Ammon's horn (tissue), 1 donor: ENCODE measurements around the gene ENO4.

Source experiments
- DNase-seq: peaks from one replicate; pipeline ENCODE4 v3.0.0-alpha.2; 2016; ENCODE audit warnings: low spot score

Gene ENO4

DNA sequence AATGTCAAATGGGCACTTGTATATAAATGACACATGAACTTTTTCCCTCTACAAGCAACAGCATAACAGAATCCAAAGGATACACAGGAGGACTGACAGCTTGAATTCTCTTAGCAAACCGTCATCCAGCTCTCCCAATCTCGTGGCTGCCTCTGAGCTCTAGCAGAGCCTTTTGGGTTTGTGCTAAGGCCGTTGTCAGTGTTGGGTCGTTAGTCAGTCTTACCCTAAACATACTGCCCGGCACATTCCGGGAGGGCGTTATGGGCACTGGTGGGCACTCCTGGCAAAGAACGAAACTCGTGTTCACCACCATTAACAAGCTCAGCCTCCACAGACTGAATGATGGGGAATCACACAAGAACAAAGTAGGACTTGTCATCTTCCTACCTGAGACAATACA, 19.6 kb upstream of the ENO4 start:
- no peak for DNase-seq

DNA sequence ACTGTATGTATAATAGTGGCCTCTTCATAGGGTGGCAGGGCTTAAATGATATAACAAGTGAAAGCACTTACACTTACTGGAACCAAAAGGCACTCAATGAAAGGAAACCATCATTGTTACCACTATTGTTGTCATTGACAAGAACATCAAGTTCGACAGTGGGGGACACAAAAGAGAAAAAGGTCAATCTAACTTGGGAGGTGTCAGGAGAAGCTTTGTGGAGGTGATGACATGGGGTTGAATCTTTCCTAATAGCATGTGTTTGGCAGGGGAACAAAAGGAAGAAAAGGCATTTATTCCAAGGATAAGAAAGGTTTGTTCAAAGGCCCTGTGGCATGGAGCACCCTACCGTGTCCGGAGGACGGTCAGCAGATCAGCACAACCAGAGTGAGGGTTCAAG, 18.2 kb upstream of the ENO4 start:
- no peak for DNase-seq

DNA sequence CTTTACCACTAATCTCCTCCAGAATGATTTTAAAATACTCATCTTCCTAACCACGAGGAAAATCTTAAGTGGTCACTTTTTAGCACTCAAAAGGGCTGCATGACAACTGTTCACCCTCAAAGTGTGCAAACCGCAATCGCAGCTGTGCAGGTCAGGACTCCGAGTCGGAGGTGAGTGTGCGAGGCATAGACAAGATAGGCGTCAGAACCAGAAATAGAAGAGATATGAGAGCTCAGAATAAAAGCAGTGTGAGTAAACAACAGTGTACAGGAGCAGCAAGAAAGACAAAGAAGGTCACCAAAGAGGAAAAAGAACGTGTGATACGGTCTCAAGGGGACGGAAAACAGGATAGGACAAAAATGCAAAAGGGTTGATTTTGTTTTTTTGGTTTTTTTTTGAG, 17.5 kb upstream of the ENO4 start:
- no peak for DNase-seq

DNA sequence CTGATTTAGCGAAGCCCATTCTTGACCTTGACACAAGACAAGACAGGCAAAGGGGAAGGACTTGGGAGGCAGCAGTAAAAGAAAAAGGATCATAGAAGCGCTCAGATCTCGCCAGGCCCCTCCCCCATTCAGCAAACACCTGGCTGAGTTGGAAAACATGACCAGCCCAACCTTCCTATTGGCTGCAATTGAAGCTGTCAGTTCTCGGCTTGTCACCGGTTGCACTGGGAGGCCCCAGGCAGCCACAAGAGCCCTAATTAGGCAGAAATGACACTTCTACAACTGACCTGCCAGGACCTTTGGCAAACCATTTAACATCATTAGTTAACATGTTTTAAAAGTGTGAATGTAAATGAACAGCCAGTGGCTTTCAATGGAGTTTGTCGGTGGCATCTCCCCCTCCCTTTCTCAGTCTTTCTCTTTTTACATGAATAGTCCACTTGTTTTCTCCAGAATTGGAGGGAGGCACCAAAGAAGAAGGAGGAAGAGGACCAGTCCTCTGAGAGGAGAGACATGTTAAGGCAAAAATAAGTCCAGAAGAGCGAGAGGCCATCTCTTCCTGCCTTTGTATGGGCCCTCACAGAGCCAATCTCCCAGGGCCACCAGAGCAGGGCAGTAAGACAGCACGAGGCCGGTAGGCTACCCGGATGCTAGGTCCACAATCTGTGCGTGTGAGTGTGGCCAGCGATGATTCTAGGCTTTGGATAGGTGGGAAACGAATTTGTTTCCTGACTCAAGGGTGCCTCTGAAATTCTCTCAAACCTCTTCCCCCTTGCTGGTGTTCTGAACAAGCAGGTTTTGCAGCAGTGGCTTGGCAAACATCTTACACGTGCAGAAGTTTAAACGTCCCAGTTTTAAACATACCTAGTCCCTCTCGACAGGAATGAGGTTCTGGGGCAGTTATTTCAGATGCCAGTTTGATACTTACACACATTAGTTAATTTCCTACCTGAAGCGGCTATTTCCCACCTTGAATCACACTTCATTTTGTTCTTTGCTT, 15.0 kb upstream of the ENO4 start:
- DNase-seq = no peak

DNA sequence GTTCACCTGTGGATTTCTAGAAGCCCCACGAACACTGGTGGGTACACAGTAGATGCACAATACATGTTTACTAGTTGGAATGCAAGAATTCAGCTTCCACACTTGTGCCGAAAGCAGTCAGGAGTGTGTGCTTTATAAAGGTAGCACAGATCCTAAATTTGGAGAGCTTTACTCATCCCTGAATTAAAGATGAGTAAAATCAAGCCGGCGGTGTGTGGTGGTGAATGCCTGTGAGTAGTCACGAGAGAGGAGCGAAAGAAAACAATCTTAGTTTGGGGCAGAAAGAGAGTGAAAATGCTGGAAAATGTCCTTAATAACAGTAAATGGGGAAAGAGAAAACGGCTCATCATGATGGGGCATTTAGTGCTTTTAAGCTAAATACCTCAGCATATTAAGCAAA, 13.6 kb upstream of the ENO4 start:
- no peak for DNase-seq

DNA sequence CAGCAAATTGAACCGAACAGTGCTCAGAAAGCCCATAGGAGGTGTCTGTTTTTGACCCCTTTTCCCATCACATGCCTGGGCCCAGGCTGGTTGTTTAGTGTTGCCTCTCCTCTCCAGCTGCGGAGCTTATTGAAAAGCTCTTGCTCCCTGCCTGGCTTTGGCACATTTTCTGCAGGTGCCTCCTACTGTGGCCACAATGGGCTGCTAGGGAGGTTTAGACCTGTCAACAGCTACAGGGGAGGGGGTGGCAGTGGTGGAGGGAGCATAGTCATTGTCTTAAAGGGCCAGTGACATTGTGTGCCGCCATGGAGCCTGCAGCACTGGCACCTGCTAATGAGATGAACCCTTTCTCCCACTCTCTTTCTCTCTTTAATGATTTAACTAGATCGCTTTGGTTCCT, 13.2 kb upstream of the ENO4 start:
- no peak for DNase-seq

DNA sequence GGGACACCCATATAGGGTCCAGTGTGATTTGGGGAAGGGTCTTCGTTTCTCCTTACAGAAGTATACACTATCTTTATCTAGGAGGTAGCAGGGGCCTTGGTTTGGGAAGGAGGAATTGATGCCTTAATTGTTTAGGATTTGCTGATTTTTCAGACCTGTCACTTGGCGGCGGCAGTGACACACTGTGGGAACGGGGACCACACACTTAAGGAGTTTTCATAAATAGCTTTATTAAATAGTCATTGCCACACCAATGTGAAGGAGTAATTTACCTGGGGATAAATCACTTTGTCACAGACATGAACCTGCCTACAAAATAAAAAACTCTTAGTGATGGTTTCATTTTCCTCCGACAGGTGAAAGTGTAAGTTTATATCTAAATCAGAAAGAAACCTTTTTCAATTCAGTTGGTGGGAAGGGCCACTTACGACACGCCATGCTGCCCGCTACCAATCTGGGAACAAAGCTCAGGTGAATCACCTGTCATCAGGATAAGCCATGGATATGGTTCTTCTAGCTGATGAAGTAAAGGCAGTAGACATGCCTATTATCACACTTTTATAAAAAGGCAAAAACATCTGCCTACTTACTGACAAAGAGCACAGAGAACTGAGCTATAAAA, 12.3 kb upstream of the ENO4 start:
- no peak for DNase-seq

DNA sequence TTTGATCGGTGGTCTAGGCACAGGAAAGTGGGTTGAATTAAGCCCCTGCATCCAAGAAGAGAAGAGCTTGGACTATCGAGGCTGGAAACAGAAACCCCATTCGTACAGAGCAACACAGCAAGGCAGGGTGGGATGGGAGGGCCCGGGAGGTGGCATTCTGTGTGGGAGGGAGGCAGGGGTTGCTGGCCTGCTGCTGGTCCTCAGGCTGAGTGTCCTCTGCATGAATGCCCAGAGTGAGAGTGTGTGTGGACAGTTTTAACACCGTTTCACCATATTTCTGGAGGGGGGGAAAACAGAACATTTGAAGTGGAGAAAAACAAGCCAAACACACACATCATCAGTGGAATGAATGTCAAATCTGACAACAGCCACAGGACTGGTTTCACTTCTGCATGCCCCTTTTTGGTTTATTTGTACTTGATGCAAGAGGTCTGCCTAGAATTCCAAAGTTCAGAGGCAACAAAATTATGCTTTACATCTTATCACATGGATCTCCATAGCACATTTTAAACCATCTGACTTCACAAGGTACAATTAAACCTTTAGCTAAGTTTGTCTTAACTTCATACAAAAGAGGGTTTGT, 11.1 kb upstream of the ENO4 start:
- DNase-seq = no peak

DNA sequence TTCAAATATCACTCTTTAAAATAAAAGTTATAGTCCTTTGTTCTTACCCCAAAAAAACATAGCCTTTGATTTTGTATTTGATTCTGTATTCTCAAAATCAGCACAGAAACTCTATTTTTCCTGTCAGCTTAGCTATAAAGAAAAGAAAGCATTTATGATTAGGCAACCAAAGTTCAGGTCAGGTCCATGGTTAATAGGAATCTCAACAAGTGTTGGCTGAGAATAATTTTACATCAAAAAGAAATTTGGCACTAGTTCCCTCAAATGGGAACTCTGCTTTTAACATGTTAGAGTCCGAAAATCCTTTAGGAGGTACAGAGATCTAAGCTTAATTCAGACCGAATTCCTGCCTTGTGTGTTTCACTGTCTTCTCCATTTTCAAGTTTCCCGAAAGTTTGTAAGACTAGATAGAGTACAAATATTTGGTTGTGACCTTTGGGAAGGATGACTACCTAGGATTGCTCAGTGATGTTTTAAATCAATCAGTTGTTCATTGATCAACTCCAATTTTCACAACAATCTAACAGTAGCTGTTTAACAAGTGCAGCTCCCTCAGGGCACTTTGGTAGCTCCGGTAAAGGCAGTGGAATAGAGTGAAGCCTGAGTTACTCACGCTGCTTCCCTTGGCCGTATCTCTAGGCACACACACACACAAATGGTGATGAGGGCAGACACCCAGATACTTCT, 8.8 kb upstream of the ENO4 start:
- DNase-seq = no peak

DNA sequence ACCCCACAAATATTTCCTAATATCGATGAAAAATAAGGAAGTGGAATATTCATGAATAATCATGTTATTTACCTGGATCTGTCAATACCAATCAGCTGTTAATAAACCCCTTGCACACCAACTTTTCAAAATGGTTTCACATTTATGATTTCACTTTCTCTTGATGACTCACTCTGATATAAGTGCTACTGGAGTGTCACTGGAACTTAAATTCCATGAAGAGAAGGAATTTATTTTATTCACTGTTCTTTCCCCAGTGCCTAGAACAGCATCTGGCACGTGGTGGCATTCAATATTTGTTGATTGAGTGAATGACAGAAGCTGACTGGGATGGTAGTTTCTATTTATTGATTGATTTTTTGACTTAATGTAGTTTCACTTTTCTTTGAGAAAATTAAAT, 3.5 kb upstream of the ENO4 start:
- DNase-seq = no peak

DNA sequence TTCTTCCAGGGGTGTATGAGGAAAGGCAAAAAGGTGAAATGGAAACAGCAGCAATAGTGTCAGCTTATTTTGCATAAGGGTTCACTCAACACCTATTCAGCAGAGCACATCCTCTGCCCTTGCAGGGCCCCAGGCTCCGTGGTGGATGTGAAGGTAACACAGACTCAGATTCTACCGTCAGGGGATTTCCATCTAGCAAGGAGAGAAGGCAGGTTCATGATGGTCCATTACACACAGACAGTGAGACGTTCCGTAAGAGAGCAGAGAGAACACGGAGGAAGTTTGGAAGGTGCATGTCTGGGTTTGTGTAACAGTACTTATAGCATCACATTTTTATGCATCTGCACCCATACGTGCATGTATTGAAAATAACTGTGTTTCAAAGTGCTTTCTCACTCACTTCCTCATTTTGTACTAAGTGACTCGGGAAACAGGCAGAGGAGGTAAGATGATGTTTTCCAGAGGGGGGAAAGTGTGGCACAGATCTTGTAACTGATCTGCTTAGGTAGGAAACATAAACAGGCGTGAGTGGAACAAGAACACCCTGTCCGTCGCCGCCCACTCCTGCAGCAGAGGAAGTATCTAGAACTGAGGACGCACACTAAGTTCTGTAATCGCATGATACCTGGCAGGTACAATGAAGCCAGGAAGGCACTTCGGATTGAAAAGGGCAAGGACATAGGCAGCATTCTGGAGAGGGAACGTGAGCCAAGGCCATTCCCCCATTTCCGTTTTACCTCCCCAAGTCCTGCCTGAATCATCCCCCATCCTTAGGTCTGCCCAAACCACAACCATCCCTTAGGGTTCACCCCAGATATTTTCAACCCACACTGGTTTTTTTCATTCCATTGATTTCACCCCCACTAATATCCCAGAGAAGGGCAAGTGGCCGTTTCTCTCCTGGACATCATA, 1.0 kb upstream of the ENO4 start:
- no peak for DNase-seq

DNA sequence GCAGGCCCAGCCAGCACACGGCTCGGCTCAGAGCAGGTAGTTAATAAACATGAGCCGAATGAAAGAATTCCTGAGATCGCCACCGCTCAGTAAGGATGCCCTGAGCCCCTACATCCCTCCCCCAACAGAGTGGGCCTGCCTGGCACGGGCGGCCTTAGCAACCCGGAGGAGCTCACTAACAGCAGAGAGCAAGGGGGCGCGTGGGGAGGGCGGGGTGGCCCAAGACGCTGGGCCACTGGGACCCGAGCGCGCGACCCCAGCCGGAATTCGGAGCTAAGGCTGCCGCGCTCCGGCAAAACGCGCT, 403 bp upstream of the ENO4 start:
- DNase-seq = no peak

DNA sequence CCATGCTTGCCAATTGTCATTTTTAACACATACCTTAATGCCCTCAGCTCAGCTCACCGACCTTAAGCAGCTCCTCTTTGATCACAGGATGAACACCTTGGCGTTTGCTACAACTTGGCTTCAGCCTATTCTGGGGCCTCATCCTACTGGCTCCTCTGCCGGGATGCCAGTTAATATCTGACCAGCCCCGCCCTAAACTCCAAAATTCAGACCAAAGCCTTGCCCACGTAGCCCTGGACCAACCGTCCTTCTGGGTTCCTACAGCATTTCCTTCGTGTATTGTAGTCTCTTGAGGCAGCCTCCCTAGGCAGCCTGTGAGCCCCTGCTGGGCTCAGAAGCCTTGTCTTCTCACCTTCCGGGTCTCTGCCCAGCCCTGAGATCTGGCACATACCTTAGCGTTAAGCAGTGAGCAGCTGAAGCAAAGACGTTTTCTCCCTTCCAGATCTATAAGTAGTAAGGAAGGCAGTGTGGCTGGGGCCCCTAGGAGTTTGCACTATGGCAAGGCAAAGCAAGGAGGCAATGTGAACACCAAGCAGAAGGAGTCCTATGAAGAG, 836 bp downstream of the ENO4 start:
- DNase-seq = no peak

DNA sequence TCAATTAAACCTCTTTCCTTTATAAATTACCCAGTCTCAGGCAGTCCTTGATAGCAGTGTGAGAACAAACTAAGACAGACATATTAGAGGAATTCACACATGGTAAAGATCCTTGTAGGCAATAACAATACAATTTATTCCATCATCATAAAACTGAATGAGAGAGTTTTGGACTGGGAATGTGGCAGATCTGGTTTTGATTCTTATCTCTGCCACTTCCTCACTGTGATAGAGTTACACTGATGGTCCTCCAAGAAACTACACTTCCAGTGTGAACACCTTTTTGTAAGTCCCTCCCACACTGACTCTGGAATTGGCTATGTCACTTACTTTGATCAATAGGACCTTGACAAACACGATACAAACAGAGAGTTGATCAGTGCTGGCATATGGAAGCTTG, 2.9 kb downstream of the ENO4 start:
- no peak for DNase-seq

DNA sequence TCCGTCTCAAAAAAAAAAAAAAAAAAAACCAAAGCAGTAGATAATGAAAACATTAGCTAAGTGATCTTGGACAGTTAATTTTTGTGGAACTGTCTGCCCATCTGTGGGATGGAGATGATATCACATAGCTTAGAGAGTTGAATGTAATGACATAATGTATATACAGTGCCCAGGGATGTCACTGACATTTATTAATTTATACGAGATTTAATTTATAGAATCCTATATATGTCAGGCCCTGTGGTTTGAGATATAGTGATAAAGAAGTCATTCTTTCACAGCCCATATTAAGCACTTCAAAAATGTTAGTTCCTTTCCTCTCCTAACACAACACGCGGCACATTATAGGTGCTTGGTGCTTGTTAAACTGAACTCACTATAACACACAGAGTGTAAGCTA, 4.0 kb downstream of the ENO4 start:
- no peak for DNase-seq

DNA sequence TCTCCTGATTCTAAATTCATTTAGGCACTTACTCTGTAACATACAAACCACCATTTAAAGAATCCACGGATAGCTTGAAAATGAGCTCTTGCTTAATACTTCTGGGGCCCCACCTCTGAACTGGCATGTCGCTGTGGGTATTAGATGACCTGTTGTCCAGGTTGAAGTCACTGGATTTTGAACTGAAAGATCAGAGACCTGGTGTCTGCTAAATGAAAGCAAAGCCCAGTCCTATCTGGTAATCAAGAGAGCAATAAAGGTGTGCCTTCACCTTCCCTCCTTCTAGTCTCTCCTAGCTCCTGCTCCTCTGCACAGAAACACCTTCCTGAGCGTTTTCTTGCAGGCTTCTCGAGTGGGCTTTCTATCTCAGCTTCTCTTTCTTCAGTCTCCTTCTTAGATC, 4.4 kb downstream of the ENO4 start:
- DNase-seq = no peak

DNA sequence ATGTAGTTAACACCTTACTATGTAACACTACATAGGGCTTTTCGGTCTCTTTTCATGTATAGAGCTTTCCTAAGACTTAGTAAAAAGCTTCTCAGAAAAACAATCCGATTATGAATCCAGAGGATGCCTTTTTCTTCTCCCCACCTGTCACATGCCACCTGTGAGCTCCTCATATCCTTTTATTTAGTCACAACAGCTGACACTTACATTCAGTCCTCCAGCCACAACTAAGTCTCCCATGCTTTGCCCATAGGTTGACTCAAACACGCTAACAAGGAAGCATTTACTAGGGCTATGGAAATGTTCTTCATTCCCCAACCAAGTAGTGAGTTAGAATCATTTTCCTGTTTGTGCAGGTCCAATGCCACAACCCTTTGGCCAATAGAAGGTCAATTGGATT, 7.9 kb downstream of the ENO4 start:
- DNase-seq = no peak

DNA sequence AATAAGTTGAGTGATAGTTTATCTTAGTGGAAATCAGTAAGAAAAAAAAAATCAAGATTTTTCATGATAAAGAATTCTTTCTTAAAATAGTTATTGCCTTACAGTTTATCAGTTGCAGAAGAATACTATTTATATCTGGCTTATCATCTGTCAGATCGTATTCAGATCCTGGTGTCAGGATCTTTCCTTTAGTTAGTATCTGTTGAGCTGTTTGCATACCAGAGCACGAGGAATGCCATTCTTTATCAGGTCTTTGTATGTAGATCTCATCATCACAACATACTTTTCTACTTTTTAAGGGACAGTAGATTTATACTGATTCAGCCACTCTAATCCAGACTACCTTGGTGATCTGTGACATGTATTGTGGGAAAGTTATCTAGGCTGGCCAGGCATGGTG, 12.5 kb downstream of the ENO4 start:
- DNase-seq = no peak

DNA sequence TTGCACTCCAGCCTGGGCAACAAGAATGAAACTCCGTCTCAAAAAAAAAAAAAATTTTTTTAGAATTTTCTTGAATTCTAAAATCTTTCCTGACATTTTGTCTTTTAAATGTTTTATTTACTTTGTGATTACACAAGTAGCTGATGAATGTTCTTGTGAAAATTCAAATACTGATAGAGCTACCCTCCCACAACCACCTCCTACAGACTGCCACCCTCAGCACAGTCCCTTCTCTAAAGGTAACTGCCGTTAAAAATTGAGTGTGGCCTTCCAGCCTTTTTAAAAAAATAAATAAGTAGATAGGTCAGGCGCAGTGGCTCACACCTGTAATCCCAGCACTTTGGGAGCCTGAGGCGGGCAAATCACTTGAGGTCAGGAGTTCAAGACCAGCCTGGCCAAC, 15.1 kb downstream of the ENO4 start:
- no peak for DNase-seq

DNA sequence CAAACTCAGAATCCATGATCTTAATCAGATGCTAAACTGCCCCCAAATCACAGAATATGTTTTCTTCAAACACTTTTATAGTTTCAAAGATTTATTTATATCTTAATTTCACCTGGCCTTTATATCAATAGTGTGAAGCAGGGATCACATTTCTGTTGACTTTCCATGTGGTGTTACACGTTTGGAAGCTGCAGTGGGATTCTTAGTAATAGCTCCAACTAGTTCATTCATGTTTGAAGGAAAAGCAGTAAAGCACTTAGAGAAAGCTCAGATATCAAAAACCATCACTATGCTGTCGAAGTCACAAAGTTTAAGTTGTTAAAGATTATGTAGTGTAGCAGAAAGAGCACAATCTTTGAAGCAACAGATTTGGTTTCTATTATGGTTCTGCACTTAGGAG, 16.8 kb downstream of the ENO4 start:
- no peak for DNase-seq

DNA sequence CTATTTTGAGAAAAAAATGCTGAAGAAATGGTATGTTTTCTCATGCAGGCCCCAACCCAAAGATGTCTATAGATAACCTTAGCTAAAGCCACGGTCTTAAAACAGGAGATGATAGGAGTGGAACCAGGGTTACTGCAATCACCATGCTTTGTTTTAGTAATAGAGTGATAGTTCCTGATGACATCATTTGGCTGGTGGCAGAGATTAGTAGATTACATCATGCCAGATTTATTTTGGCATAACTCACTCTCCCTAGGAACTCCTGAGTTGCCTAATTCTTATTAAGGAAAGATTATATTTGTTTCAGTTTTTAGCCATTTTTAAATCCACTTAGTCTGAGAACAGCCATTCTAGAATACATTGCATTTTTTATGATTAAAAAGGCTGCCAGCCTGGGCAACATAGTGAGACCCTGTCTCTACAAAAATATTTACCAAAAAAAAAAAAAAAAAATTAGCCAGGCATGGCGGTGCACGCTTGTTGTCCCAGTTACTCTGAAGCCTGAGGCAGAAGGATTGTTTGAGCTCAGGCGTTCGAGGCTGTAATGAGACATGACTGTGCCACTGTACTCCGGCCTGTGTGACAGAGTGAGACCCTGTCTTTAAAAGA, 17.8 kb downstream of the ENO4 start:
- DNase-seq = no peak
